ENCODE data around the gene ZMYND11.

The ZMYND11 gene

DNA sequence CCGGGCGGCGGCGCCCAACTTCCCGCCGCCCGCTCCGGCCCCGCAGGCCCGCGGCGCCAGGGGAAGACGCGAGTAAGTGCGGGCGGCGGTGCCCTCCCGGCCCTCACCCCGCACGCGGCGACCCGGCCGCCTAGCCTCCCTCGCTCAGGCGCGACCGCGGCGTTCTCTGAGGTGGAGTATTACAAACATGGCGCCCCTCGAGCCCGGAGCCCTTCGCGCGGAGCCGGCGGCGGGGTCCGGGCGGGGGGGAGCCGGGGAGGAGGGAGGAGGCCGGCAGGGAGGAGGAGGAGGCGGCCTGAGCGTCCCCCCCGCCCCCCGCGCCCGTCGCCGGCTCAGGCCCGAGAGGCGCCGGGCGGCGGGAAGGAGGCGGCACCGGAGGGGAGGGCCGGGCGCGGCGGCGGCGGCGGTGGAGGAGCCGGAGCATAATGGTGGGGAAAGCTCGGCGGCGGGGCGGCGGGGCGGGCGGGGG is at the start of gene ZMYND11:
Gene ZMYND11, plus strand, starts transcription at position 324 of the 469 bp plus-strand sequence. CDS start 44,558 bp downstream, outside the sequence.
- peak; percentile 47 for DNase-seq (ENCODE audit: low read depth)

- DNase-seq (ENCODE audit: low read depth), result no peak
Measured at GRCh38 chr10:86031-86430, 49.2 kb upstream of the ZMYND11 start.

DNA sequence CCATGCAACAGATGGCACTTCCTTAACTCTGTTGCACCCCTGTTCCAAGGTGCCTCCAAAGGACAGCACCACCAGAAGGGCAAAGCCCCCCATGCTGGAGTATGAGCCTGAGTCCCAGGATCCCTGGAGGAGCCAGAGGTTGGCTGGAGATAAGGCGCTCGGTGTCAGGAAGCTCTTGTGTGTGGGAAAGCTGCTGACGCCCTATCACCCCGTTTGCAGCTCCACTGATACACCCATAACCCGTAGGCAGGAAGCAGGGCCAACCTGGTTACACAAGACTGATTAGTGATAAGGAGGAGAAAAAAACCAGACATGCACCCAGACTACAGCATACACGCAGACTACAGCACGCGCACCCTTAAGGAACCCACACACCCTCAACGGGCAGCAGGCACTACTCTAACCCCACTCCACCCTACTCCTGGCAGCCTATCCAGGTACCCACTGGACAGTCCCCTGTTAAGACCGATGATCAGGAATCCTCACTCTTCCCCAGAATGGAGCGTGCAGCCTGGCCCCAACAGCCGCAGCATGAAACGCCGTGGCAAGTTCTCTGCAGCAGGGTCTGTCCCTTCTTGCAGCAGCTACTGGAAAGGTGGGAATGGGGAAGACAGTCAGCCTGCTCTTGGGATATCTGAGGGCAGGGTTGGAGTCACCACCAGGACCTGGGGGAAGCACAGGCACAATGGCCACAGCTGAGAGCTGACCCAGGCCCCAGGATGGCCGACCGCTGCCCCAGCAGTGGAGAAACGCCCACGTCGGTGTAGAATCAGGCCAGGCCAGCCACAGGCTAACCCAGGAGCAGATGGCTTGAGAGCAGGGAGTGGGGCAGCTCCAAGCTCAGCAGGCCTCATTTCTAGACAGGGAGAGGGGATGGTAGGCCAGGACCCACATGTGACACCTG is 47.8 kb upstream of the ZMYND11 start:
- no peak for DNase-seq (ENCODE audit: low read depth)

DNA sequence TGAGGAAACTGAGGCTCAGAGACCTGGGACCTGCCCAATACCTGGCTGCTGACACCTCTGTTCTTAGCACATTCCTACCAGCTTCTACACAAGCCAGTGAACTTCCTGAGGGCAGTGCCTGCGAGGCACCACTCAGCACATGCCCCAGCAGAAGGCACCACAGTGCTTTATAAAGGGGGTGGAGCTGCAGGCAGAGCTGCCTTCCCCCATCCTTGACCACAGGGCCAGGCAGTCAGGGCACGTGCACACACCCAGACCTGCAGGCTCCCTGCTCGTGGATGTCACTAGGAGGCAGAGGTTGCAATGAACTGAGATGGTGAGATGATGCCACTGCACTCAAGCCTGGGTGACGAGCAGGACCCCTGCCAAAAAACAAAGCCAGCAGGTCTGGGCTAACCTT is 47.0 kb upstream of the ZMYND11 start:
- DNase-seq (ENCODE audit: low read depth), result no peak

DNA sequence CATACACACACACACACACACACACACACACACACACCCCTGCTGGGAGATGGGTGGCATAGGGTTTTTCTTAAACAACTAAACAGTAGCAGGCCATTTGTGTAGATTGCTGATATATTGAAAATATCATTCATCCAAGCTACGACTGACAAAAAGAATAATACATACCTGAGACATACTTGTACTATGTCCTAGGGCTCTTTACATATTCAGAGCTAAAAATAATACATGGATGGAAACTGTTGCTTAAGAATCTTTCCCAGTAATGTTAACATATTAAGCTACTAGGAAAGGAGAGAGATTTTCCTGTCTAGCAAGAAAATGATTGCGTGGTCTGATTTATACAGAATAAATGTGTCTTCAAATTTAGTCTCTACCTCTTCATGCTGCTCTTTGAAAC is 46.0 kb upstream of the ZMYND11 start:
- no peak for DNase-seq (ENCODE audit: low read depth)

- DNase-seq (ENCODE audit: low read depth), result no peak
Measured at GRCh38 chr10:90161-90560, 45.1 kb upstream of the ZMYND11 start.

DNA sequence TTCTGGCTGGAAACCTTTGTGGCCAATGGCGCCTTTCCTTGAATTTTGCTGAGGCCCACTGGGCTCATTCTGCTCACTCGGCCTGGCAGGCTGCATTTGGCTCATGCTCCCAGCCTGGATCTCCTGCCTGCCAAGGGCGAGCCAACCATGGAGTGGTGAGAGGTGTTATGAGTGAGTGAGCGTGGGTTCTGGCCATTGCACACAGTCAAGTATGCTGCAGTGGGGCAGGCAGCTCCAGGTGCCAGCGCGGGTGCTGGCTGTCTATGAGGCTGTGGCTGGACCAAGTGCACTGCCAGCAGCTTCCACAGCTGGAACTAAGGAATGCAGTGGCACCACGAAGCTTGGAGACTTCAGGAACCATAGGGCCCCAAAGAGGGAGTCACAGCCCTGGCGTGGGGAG is 43.9 kb upstream of the ZMYND11 start:
- no peak for DNase-seq (ENCODE audit: low read depth)

GRCh38 chr10:92153-92552 is 43.1 kb upstream of the ZMYND11 start:
- no peak for DNase-seq (ENCODE audit: low read depth)

DNA sequence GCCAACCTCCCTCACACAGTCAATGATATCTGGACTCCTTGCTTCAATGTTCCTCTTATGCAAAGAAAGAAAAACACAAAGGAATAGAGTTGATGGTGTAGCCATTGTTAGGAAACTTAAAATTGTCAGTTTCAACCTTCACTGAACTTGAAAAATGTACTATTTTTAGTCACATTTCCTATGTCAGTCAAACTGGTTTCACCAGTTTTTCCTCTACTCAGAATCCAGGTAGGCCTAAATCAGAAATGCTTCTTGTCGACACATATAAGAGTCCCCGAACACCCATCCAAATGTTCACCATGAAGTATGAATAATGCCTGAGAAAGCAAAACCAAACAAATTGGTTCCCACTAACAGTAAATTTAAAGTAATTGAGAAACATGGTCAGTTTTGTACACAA is 42.4 kb upstream of the ZMYND11 start:
- DNase-seq (ENCODE audit: low read depth), result no peak

DNA sequence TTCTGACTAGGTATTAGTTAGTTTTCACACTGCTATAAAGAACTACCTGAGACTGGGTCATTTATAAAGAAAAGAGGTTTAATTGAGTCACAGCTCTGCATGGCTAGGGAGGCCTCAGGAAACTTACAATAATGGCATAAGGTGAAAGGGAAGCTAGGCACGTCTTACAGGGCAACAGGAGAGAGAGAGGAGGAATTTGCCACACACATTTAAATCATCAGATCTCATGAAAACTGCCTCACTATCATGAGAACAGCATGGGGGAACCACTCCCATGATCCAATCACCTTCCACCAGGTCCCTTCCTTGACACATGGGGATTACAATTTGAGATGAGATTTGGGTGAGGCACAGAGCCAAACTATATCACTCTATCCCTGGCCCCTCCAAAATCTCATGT is 40.6 kb upstream of the ZMYND11 start:
- no peak for DNase-seq (ENCODE audit: low read depth)

- DNase-seq (ENCODE audit: low read depth), result no peak
Measured at GRCh38 chr10:95356-96115, 39.7 kb upstream of the ZMYND11 start.

GRCh38 chr10:96466-96865 is 38.8 kb upstream of the ZMYND11 start:
- DNase-seq (ENCODE audit: low read depth), result no peak

GRCh38 chr10:104416-104815 is 30.8 kb upstream of the ZMYND11 start:
- no peak for DNase-seq (ENCODE audit: low read depth)

GRCh38 chr10:104862-105565 is 30.2 kb upstream of the ZMYND11 start:
- DNase-seq (ENCODE audit: low read depth), result no peak

- DNase-seq (ENCODE audit: low read depth), result no peak
Measured at GRCh38 chr10:105806-106205, 29.4 kb upstream of the ZMYND11 start.

DNA sequence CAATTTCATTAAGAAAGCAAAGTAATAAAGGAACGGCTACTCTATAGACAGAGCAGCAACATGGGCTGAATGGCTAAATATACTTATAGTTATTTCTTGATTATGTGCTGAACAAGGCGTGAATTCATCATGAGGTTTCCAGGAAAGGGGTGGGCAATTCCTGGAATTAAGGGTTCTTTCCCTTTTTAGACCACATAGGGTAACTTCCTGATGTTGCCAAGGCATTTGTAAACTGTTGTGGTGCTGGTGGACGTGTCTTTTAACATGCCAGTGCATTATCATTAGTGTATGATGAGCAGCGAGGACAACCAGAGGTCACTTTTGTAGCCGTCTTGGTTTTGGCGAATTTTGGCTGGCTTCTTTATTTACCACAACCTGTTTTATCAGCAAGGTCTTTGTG is 28.5 kb upstream of the ZMYND11 start:
- no peak for DNase-seq (ENCODE audit: low read depth)

- DNase-seq (ENCODE audit: low read depth), result no peak
Measured at GRCh38 chr10:112246-112645, 23.0 kb upstream of the ZMYND11 start.

DNA sequence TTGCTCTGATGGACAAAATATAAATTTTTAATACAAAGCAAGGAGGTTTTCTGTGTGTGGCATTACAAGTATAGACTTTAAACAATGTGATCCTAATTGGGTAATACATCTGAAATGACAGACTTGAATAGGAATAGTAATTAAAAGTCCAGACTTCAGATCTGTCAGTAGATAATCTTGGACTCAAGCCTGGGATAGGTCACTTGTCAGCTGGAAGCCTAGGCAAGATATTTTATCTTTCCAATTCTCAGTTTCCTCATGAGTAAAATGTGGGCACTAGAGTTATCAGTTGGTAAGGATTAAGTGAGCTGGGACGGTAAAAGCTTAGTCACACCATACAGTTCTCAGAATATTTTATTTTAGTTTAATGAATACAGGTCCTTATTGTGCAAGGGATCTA is 10.4 kb upstream of the ZMYND11 start:
- no peak for DNase-seq (ENCODE audit: low read depth)

GRCh38 chr10:127612-128432 is 7.4 kb upstream of the ZMYND11 start:
- peak; percentile 21 for DNase-seq (ENCODE audit: low read depth)

- DNase-seq (ENCODE audit: low read depth), result no peak
Measured at GRCh38 chr10:129810-130209, 5.4 kb upstream of the ZMYND11 start.

Measured in stimulated activated CD8-positive, alpha-beta memory T cell treated with anti-CD3 and anti-CD28 coated beads, Interleukin-12 subunit alpha, Interleukin-12 subunit beta, amount 100 ng/mL, for 1 hour (primary cell).